Tibial nerve (tissue), 4 donors: ENCODE measurements around the gene SLC7A5.

Source experiments
- EP300 ChIP-seq, 2 donors: sonication (generic); formaldehyde crosslinking; IDR thresholded peaks; one replicate each; pipeline ENCODE4 v1.6.1; 2017; ENCODE audit warnings: antibody characterized with exemption in 2 of 2, mild to moderate bottlenecking in 1 of 2
- POLR2A ChIP-seq, 2 donors: fragments of 450-650 bp; IDR thresholded peaks; one replicate each; pipeline ENCODE4 v1.6.1; 2017; ENCODE audit warnings: antibody characterized with exemption in 2 of 2, mild to moderate bottlenecking in 2 of 2, moderate library complexity in 2 of 2
- TF ChIP-seq, protein P1 (sequence below), 5 experiments: fragments of 200-600 bp in 3 of 5; fragments of 450-650 bp in 2 of 5; sonication (generic) in 3 of 5; IDR thresholded peaks; one replicate each; pipeline ENCODE4 v1.5.1; 2016 to 2019; ENCODE audit warnings: antibody characterized with exemption in 5 of 5, mild to moderate bottlenecking in 3 of 5, moderate library complexity in 2 of 5

DNA sequence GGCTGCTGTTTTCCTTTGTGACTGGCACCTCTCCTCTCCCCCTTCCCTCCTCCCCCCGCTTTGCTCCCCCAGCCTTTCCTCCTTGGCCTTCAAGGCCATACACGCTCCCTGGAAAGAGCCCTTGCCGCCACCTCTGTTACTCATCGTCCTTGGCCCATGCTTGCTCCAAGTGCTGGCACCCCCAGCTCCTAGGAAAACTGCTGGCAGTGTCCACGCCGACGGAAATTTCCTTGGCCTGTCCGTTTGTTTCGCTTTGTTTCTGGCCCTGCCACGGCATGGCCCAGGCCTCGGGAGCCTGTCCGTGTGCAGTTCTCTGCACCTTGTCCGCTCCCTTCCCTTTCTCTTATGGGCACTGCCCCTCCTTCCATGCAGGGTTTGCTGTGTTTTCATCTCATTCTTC lies 49.0 kb upstream of the SLC7A5 start:
- TF ChIP-seq, protein P1, sequence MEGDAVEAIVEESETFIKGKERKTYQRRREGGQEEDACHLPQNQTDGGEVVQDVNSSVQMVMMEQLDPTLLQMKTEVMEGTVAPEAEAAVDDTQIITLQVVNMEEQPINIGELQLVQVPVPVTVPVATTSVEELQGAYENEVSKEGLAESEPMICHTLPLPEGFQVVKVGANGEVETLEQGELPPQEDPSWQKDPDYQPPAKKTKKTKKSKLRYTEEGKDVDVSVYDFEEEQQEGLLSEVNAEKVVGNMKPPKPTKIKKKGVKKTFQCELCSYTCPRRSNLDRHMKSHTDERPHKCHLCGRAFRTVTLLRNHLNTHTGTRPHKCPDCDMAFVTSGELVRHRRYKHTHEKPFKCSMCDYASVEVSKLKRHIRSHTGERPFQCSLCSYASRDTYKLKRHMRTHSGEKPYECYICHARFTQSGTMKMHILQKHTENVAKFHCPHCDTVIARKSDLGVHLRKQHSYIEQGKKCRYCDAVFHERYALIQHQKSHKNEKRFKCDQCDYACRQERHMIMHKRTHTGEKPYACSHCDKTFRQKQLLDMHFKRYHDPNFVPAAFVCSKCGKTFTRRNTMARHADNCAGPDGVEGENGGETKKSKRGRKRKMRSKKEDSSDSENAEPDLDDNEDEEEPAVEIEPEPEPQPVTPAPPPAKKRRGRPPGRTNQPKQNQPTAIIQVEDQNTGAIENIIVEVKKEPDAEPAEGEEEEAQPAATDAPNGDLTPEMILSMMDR (IDR thresholded peaks at IDR 0.05): no peak
- TF ChIP-seq POLR2A (IDR thresholded peaks at IDR 0.05): no peak
- TF ChIP-seq EP300 (IDR thresholded peaks at IDR 0.05): no peak
